Measurements from ENCODE around the gene CASZ1.

The CASZ1 gene

DNA sequence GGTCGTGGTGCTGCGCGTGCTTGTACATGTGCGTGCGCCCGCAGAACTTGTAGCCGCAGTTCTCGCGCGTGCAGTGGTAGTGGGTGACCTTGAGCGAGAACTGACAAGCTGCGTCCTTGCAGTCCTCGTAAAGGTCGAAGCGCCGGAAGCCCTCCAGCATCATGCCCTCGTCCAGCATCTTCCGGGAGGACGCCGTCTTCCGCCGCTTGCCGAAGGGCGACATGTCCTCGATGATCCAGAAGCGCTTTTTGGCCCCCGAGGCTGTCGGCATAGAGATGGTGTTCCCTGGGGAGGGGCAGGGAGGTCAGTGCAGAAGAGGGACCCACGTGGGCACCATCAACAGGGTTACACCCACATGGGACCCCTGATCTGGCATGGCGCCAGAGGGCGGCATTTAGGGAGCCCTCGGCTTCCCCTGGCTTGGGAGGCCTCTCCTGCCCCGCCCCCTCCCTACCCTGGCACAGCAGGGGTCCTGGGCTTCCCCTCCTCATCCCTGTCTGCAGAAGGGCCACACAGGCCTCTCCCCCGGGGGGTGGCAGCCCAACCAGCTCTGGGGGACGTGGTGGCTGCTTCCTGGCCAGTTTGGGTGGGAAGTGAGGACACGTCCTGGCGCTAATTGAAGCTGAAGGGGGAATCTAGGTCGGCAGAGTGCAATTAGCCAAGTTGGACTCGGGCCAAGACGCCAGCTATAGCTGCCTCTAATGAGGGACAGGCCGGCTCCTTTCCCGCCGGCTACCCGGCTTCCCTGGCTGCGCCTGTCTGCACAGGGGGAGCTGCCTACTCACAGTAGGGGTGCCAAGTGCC is 156.5 kb downstream of the CASZ1 start:
- no peak for DNase-seq (ENCODE audit: low read depth in 2 of 2)

DNA sequence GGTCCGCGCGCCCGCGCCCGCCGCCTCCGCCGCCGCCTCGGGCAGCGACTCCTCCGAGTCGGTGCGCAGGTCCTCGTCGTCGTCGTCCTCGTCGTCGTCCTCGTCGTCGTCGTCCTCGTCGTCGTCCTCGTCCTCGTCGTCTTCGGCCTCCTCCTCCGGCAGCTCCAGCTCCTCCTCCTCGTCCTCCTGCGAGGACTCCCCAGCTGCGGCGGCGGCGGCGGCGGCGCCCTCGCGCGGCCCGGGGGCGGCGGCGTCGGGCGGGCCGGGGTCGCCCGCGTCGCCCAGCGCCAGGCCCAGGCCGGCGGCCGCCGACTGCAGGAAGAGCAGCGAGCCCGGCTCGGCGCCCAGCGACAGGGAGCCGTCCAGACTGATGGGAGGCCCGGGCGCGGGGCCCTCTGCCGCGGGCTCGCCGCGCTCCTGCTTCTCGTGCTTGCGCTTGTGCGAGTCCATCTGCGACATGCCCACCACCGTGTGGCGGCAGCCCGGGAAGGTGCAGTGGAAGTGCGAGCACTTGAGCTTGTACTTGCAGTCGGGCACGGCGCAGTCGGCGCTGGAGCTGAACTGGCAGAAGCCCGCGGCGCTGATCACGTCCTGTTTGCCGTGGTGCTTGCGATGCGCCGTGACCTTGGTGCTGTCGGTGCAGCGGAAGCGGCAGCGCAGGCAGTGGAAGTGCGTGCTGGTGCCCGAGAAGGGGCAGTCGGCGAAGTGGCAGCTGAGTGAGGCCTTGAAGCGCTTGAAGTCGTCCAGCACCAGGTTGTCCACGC is 157.3 kb downstream of the CASZ1 start:
- no peak for DNase-seq (ENCODE audit: low read depth in 2 of 2)

- no peak for DNase-seq (ENCODE audit: low read depth in 2 of 2)
Measured at GRCh38 chr1:10638559-10639005, 157.9 kb downstream of the CASZ1 start.

- DNase-seq (ENCODE audit: low read depth in 2 of 2) = no peak
Measured at GRCh38 chr1:10637834-10638558, 158.4 kb downstream of the CASZ1 start.

- DNase-seq (ENCODE audit: low read depth in 2 of 2) = no peak
Measured at GRCh38 chr1:10637400-10637799, 159.0 kb downstream of the CASZ1 start.

DNA sequence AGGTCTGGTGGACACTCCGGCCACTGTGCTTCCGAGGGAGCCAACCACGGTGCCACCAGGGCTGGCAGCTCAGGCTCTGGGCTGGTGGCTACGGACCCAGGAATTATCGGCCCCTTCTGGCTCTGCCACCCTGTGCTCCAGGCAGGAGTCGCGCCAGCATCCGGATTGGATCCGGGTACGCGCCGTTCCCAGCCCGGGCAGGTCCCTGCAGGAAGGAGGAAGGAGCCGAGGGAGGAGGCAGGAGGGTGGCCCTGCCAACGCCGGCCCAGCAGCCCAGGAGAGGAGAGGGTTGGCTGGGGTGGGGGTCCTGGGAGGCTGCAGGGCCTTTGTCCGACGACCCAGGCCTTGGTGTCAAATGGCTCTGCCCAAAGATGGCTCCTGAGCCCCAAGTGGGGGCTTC is 160.5 kb downstream of the CASZ1 start:
- no peak for DNase-seq (ENCODE audit: low read depth in 2 of 2)

DNA sequence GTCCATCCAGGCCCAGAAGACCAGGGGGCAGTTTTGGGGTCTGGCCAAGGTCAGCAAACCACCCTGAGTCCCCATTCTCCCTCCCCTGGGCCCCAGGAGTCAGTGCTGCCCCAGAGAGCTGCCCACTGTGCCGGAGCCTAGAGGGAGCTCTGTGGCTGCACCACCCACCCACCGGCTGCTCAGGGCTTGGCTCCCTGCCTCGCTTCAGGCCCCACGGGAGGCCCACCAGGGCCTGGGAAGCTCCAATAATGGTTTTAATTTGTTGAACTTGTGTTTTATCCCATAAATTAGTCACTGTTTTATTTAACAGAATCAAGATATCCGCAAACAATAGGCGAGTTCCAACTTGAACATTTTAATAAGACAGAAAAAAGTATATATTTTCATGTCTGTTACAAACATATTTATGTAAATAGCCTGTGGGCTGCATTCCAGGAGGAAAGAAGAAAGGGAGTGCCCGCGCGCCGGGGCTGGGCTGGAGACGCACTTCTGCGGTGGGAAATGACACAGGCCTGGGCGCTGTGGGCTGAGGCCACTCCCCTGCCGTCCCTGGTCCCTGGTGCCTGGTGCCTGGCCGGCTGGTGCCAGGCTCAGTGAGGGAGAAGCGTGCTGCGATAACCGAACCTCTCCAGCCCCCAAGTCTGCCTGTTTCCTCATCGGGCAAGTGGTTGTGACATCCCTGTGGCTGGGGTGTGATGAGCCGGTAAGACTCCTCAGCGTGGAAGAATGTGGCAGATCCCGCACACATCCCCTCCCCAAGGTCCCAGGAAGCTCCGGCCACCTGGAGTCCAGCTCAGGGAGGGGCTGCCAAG is 161.2 kb downstream of the CASZ1 start:
- no peak for DNase-seq (ENCODE audit: low read depth in 2 of 2)

DNA sequence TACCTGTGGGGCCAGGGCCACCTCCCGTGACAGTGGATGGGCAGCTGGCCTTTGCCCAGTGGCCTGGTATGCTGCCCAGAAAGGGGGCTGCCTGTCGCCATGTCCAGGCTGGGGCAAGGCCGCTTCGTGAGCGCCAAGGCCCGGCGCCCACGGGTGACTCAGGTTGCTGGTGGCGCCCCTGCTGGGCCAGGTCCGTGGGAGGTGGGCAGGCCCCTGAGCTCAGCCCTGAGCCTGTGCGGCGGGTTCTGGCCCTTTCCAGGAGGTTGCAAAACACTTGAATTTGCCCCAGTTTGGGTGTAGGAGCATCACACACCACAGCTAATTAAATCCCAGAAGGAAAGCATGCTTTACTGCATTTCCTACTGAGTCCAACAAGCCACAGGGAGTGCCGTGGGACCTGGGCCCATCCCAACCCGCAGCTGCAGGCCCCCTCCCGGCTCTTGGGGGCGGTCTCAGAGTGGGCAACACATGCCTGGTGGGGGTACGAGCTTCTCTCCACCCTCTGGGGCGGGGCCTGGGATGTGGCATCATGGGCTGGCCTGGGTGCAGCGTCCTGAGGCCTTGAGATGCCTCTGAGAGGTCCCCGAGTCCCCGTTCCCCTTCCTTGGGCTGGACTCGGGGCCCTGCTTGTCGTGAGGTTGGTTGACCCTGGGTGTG is 161.9 kb downstream of the CASZ1 start:
- no peak for DNase-seq (ENCODE audit: low read depth in 2 of 2)

DNA sequence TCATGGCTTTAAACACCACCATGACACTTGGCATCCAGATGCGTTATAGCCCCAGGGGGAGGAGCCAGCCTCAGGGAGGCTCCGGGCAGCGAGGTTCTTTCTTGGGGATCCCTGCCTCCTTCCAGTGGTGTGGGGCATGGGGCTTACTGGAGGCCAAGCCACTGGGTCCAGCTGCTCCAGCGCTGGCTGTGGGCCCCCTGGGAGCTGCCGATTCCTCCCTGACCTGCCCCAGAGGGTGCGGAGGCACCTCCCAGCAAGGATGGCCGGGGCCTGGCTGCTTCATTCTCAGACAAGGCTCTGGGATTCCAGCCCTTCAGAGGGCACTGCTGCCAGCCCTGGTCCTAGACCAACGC is 162.4 kb downstream of the CASZ1 start:
- DNase-seq (ENCODE audit: low read depth in 2 of 2) = no peak

DNA sequence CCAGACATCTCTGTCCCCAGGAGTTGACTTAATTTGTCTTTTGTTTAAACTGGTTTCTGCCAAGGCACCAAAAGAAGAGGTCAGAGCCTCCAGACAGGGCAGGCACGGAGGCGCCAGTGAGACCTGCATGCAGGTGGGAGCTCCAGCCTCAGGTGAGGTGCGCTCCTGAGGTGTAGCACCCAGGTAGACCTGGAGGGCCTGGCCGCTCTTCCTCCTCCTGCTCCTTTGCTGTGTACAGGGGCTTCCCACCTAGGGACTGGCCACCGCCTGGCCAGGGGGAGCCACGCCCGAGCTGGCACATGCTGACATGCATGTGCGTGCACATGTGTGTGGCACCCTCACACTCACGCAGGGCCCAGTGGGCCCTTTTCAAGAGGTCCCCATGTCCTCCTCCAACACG is 163.0 kb downstream of the CASZ1 start:
- DNase-seq (ENCODE audit: low read depth in 2 of 2) = no peak

- no peak for DNase-seq (ENCODE audit: low read depth in 2 of 2)
Measured at GRCh38 chr1:10632691-10633090, 163.8 kb downstream of the CASZ1 start.

DNA sequence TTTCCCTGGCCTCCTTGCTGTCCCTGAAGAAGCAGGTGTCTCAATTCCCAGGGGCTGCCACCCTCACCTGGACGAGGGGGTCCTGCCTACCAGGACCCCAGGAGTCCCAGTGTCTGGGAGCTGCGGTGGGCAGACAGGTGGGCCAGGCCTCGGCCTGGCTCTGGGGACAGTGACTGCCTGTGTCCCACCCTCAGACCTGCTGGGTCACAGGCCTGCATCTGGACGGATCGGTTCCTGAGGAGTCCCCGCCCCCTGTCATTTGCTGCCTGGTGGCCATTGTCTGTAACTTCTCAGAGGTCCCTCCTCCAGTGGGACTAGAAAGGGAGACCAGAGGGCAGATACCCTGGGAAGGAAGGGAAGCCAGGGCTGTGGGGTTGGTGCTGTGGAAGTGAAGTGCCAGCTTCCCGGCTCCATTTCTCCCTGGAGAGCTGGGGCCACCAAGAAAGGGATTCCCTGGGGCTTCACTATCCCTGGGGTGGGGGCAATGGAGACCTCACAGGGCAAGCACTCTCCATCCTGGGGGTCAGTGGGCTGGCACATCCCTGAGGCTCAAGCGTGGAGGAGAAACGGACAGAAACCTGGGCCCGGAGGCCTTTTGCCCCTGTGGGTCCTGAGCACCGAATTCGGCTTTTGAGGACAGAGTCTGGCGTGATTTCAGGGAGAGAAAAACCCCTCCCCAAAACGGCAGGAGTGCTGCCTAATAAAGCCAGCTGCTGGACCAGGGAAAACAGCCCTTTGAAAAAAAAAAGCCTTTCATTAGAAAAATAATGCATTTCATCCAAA is 164.4 kb downstream of the CASZ1 start:
- DNase-seq (ENCODE audit: low read depth in 2 of 2) = no peak

DNA sequence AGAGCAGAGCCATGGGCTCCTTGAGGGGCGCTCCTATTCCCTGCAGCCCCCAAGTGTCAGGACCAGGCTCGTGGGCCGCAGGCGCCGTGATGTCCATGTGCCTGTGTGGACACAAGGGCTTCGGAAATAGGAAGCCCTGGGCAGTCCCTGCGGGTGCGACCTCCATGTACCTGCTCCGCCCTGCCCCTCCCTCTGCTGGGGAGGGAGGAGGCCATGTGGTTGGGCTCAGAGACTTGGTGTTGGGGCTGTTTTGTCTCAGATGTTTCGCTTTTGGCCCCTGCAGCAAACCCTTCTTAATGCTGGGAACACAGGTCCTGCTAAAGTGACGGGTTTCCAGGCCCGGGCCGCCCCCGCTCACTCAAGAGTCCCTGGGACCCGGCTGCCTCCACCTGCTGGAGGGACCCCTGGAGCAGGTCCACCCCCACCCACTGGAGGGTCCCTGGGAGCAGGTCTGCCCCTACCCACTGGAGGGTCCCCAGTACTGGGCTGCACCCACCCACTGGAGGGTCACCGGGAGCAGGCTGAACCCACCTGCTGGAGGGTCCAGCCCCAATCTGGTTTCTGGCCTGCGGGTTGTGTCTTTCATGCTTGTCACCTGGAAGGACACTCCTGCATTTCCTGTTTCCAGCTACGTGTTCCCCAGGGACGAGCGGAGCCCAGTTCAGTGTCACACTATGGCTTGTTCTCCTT is 165.2 kb downstream of the CASZ1 start:
- DNase-seq (ENCODE audit: low read depth in 2 of 2) = no peak

GRCh38 chr1:10630661-10631120 is 165.8 kb downstream of the CASZ1 start:
- no peak for DNase-seq (ENCODE audit: low read depth in 2 of 2)

DNA sequence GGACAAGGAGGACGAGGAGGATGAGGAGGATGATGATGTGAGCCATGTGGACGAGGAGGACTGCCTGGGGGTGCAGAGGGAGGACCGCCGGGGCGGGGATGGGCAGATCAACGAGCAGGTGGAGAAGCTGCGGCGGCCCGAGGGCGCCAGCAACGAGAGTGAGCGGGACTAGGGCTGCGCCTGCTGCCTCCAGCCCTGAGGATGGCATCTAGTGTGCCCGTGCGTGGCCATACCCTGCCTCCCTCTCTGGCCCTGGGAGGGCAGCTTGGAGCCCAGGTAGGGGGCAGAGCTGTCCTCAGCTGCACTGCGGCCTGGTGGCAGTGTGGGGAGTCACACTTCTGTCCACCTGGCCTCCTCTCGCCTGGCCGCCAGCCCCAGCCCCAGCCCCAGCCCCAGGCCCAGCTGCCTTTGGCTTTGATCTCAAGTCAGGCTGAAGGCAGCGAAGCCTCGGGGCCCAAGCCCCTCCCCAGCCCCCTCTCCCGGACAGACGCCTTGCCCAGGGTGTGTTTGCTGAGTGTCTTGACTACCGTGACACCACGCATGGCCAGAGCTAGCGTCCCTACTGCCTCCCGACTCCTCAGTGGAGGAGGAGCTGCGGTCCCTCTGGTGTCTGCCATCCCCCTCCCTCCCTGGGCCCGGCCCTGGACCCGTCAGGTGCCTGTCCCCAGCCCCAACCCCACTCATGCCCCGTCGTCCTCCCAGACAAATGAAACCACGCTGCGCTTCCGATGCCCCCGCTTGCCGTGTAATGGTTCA is 166.5 kb downstream of the CASZ1 start:
- no peak for DNase-seq (ENCODE audit: low read depth in 2 of 2)

DNA sequence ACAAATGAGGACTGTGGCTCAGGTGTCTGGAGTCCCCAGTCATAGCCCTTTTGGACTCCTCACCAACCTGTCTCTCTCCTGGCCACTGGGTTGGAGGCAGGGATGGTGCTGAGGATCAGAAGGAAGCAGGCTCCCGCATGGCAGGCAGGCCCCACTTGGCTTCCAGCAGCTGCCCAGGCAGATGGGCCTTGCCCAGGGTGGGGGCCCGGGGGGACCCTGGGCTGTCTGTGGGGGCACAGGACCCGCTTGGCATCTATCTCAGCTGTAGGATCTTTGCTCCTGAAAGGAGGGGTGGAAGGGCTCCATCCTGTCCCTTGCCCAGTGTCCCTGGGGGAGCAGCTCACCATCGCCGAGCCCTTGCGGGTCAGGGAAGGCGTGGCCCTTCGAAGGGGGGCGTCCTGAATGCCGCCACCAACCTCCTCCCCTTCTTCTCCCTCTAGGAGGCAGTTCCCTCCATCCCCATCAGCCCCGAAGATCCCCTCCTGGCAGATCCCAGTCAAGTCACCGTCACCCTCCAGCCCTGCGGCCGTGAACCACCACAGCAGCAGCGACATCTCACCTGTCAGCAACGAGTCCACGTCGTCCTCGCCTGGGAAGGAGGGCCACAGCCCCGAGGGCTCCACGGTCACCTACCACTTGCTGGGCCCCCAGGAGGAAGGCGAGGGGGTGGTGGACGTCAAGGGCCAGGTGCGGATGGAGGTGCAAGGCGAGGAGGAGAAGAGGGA is 167.2 kb downstream of the CASZ1 start:
- DNase-seq (ENCODE audit: low read depth in 2 of 2) = no peak

DNA sequence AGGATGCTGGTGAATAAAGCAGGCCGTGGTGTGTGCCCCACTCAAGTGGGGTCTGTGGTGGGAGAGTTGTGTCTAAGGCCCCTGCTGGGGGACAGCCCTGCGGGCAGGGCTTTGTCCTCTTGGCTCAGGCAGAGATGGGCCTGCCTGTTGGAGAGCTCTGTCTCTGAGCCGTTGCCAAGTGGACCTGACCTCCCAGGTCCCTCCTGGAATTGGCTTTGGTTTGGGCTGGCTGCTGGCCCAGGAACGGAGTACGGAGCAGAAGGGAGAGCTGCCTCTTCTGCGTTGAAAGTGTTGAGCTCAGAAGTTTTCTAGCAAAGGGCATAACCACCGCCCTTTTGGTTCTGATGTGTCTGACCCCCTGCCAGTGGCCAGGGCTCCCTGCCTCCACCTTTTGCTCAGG is 167.8 kb downstream of the CASZ1 start:
- DNase-seq (ENCODE audit: low read depth in 2 of 2) = no peak

DNA sequence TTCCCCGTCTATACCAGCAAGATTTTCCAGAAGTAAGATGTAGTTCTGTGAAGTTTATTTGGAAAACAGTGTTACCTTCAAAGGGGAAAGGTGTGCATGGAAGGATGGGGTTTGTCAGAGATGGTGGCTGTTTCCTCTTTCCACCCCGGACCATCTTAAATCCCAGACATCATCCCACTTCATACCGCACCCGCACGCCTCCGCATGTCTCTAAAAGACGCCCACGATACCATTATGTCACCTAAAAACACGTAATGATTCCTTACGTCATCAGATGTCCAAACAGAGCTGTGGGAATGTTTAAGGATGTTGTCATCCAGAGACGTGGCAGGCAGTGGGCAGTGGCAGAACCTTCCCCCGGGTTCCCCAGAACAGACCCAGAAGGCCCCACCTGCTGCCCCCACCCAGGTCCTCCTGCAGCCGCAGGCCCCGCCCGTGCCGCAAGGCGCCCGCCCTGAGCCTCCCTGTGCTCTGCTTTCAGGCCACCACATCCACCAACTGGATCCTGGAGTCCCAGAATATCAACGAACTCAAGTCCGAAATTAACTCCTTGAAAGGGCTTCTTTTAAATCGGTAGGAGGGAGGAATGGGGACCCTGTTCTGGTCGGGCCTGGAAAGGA is 169.5 kb downstream of the CASZ1 start:
- no peak for DNase-seq (ENCODE audit: low read depth in 2 of 2)

Measured in stimulated activated CD4-positive, alpha-beta T cell treated with anti-CD3 and anti-CD28 coated beads, Interleukin-1b, Interleukin-23, amount 100 ng/mL, for 4 hours (primary cell).